ENCODE measurements around the gene LYPD6.

DNA sequence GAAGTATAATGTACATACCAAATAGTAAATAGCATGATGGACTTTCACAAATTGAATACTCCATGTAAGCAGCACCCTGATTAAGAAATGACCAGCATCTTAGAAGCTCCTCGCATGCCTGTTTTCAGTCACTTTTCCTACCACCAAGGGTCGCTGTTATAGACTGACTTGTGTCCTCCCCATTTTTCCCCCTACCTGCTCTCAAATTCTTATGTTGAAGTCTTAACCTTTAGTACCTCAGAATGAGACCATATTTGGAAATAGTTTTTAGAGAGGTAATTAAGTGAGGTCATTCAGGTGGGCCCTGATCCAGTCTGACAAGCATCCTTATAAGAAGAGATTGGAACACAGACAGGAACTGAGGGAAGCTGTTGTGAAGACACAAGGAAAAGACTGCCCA is 125.9 kb downstream of the LYPD6 start:
- no peak for TF ChIP-seq EGR1 (IDR thresholded peaks at IDR 0.05; ENCODE audit: low read depth in 2 of 2)
- TF ChIP-seq, protein P1, sequence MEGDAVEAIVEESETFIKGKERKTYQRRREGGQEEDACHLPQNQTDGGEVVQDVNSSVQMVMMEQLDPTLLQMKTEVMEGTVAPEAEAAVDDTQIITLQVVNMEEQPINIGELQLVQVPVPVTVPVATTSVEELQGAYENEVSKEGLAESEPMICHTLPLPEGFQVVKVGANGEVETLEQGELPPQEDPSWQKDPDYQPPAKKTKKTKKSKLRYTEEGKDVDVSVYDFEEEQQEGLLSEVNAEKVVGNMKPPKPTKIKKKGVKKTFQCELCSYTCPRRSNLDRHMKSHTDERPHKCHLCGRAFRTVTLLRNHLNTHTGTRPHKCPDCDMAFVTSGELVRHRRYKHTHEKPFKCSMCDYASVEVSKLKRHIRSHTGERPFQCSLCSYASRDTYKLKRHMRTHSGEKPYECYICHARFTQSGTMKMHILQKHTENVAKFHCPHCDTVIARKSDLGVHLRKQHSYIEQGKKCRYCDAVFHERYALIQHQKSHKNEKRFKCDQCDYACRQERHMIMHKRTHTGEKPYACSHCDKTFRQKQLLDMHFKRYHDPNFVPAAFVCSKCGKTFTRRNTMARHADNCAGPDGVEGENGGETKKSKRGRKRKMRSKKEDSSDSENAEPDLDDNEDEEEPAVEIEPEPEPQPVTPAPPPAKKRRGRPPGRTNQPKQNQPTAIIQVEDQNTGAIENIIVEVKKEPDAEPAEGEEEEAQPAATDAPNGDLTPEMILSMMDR (IDR thresholded peaks at IDR 0.05; ENCODE audit: low read depth, low read length, missing input control): no peak
- TF ChIP-seq HNF4A (conservative IDR thresholded peaks at IDR 0.05): no peak
- no peak for TF ChIP-seq TAF1 (conservative IDR thresholded peaks at IDR 0.05)

All from liver (tissue), 3 donors.